Head of caudate nucleus (tissue), 42 donors: ENCODE data around the gene JPH4.
"Not testable (repeated sequence)": the region's sequence is repeated elsewhere in the genome, so short reads cannot be mapped to it uniquely, and the experiment has no call there.

ENCODE experiments used
- DNase-seq, 42 donors: peaks; one replicate each; pipeline versions ENCODE4 v3.0.0 to v3.0.0-alpha.2; 2020 to 2021; ENCODE audit warnings: mixed read lengths in 7 of 42
- intact Hi-C: fragments of 100-400 bp; cut with DNase I; formaldehyde crosslinking; loops from one replicate; pipeline ENCODE4 v1.15.0; 2022

JPH4 gene

GRCh38 chr14:23540141-23540469 is 38.5 kb downstream of the JPH4 start:
- DNase-seq = no peak
- intact Hi-C loops = no loop called here

DNA sequence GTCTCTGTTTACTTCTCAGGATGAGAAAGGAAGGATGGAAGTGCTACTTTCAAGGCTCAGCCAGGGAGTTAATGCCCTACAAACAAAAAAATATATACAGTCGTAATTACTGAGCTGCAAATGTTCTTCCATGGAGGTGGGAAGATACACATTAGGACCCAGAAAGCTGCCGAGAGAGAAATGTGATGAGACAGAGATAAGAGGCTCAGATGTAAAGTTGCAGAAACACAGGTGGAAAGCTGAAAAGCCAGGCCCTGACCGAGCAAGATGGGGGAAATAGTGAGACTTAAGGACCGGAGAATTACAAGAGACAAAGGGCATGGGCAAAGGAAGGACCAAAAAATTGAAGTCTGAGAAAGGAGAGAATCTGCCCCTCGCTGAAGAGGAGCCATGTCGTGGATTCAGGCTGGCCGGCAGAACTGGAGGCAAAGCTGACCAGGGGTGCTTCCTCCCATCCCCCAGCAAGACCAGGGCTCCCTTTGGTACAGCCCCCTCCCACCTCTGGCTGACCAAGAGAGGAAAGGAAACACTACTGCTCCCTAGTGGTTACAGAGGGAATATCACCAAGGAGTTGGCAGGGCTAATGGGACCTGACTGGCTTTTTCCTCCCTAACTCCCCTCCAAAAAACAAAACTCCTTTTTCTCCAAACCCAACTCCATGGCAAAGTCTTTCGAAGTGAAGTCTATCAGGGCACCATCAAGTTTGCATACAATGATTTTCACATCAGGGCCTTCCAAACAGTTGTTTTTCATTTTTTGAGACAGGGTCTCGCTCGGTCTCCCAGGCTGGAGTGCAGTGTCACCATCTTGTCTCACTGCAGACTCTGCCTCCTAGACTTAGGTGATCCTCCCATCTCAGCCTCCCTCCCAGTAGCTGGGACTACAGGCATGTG is 39.1 kb downstream of the JPH4 start:
- intact Hi-C loops = no loop called here
- DNase-seq = peak in 29 of 42 donors; percentile 23 to 86 (median 60)

DNA sequence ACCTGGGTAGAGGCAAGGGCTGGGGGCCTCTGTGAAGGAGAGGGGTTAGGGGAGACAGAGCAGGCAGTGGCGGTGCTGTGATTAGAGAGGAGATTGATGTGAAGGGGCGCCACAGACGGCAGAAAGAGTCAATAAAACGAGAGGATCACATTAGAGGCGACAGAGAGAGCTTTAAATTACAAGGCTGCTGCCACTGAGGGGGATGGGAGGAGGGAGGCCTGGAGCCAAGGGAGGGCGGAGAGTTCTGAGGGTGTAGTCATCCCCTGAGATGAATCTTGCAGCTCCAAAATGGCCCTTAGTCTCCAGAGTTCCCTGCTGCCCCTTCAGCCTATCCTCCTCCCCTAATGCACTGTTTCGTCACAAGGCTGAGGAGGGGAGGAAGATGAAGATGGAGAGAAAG is 39.8 kb downstream of the JPH4 start:
- DNase-seq = peak in 32 of 42 donors; percentile 45 to 83 (median 65)
- intact Hi-C loops = no loop called here

GRCh38 chr14:23538050-23538718 is 40.4 kb downstream of the JPH4 start:
- intact Hi-C loops = no loop called here
- DNase-seq = no peak

DNA sequence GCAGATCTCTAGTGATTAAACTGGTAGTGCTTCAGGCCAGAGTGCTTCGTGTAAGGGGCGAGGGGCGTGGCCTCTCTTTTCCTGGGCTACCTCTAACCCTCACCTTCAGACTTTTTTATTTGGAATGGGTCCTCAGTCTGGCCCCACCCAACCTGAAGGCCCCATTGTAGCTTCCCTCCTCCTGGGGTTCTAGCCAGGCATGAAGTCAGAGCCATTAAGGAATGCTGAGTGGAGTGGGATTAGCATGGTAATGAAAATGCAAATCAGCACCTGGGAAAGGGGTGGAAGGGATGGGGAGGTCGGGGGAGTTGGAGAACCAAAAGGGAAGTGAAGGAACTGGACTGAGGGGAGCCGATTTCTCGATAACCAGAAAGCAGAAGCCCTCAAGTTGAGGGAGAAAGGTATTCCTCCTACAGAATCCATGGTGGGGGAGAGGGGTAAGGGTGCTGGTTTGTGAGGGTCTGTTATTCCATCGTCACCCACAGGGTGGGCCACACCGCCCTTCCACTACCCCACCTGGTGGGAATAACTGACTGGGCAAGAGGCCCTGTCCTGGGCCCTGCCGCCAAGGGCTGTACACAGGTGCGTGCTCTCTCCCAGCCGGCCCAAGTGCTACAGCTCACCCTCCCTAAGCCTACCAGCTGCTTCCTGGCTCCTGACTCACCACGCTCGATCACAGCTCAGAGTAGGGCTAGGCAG is 41.1 kb downstream of the JPH4 start:
- intact Hi-C loops = no loop called here
- DNase-seq = peak in 27 of 42 donors; percentile 24 to 78 (median 56)

DNA sequence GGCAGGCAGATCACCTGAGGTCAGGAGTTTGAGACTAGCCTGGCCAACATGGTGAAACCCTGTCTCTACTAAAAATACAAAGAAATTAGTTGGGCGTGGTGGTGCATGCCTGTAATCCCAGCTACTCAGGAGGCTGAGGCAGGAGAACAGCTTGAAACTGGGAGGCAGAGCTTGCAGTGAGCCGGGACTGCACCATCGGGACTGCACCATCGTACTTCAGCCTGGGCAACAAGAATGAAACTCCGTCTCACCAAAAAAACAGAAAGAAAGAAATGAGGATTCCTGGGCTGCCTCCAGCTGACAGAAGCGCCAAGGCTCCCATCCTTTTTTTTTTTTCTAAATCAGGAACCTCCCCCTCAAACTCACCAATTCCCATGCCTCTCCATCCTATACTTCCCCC is 41.7 kb downstream of the JPH4 start:
- DNase-seq, intact Hi-C loops: not testable (repeated sequence)

DNA sequence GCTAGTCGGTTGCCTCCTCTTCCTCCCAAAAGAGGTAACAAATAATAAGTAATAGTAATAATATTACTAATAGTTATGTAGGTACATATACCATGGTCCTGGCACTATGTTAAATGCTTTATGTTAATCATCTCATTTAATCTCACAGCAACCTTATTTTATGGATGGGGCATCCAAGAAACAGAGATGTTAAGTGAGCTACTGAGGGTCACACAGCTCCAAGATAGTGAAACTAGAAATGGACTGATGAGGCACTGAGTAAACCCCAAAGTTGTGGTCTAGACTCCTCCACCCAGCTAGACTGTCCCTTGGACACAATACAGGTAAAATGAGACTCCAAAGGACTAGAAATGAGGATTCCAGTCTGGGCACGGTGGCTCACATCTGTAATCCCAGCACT is 42.1 kb downstream of the JPH4 start:
- intact Hi-C loops = no loop called here
- DNase-seq = no peak

DNA sequence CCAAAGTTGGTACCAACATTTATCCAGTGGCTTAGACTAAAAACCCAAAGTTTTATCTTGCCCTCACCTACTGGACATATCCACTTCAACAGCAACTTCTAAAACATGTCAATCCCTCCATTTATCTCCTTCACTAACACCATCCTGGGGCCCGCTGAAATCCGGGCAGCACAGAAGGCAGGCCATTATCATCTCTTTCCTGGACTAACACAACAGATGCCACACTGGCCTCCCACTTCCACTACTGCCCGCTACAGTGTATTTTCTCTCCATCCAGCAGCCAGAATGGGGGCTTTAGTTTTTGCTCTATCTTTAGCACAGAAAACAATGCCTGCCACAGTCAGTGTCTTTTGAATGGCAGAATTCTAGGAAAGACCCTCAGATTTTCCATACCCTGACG is 42.6 kb downstream of the JPH4 start:
- intact Hi-C loops = no loop called here
- DNase-seq = no peak

DNA sequence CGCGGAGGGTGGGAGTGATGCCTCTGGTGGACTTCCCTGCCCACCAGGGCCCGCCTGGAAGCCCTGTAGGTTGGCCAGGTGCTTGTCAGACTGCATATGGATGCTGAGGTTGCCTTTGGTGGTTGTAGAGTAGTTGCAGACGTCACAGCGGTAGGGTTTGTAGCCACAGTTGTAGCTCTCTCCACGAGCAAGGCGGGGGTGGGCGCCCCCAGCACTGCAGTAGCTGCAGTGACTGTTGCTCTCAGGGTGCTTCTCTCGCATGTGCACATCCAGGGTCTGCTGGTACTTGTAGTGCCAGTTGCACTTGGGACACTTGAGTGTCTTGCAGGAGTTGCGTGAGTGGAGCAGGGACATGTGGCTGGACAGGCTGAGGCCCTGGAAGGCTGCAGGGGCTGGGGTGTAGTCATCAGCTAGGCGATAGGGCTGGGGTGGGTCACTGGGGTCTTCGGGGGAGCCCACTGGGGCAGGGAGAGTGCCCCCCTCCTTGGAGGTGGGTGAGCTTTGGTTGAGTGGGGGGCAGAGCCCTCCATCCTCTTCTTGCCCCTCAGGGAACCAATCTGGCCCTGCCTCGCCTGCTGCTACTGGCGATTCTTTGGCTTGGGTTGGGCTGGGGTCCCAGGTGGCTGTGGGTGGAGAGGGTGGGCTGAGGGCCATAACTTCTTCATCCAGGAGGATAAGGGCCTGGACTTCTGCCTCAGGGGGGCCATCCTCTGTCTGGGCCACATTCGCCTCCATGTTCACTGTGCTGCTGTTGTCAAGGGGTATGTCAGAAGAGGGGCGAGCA is 44.7 kb downstream of the JPH4 start:
- DNase-seq = peak in 9 of 42 donors; percentile 42 to 70 (median 54)
- intact Hi-C loops = no loop called here

DNA sequence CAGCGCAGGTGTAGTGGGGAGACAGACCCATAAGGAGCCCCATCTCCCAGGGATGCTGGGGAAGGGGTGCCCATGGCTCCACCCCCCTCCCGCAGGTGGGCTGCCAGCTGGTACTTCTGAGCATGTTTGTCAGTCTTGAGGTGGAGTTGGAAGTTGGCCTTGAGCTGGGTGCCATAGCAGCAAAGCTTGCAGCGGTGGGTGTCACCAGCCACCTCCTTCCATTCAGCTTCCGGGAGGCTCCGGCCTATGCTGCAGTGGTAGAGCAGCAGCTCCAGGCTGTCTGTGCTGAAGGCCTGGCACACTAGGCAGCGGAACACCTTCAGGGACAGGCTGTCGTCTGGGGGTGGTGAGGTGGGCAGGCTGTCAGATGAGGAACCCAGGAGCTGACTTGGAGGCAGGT is 45.9 kb downstream of the JPH4 start:
- no peak for DNase-seq
- intact Hi-C loops = no loop called here

DNA sequence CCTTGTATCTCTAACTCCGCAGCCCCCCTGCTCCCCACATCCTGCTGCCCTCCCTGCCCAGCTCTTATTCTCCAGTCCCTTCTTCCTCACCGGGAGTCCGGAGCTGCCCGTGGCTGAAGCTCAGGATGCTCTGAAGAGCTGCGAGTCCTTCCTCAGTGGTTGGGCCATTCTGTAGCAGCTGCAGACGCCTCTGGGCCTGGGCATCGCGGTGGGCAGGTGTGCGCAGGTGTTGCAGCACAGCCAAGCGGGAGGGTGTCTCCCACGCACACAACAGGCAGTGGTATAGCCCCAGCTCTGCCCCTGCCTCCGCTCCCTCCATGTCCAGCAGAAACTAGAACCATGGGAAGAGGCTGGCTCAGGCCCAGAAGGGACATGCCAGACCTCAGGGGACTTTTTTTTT is 47.2 kb downstream of the JPH4 start:
- DNase-seq = no peak
- intact Hi-C loops = no loop called here

GRCh38 chr14:23530375-23531055 is 48.1 kb downstream of the JPH4 start:
- intact Hi-C loops = no loop called here
- DNase-seq = peak in 1 of 42 donors; percentile 15

- intact Hi-C loops = no loop called here
These were observed 49.6 kb downstream of the JPH4 start for GRCh38 chr14:23529016-23529415.

GRCh38 chr14:23528555-23528954 is 50.0 kb downstream of the JPH4 start:
- peak in 8 of 42 donors; percentile 35 to 59 (median 44) for DNase-seq

More at GRCh38 chr14:23529016-23529415, 49.6 kb downstream of the JPH4 start:
- no peak for DNase-seq

GRCh38 chr14:23525611-23526010 is 53.0 kb downstream of the JPH4 start:
- intact Hi-C loops = no loop called here
- peak in 1 of 42 donors; percentile 16 for DNase-seq

More at GRCh38 chr14:23528555-23528954, 50.0 kb downstream of the JPH4 start:
- intact Hi-C loops = no loop called here

DNA sequence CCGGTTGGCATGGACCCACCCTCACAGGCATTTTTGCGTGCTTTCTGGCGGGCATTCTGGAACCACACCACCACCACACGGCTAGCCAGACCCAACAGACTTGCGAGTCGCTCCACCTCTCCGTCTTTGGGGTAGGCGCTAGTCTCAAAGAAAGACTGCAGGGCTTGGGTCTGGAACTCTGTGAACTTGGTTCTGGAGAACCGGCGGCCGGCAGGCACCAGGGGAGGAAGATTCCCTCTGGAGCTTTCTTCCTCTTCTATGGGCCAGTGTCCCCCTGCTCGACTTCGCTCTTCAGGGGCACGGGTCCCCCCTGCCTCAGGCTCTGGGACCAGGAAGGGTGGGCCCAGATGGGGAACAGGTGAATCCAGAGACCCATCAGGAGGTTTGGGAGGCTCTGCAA is 53.6 kb downstream of the JPH4 start:
- intact Hi-C loops = no loop called here
- peak in 1 of 42 donors; percentile 20 for DNase-seq

- peak in 1 of 42 donors; percentile 15 for DNase-seq
- intact Hi-C loops = no loop called here
These were observed 55.2 kb downstream of the JPH4 start for GRCh38 chr14:23523229-23524016.
